HG02678 (cell line): Measurements from ENCODE around the gene NSD2.
"Not testable (repeated sequence)": the region's sequence is repeated elsewhere in the genome, so short reads cannot be mapped to it uniquely, and the experiment has no call there.

Source experiments
- ATAC-seq: cut with Tn5 transposase; IDR thresholded peaks from one replicate; pipeline ENCODE4 v1.9.1; 2021; ENCODE audit warnings: mild to moderate bottlenecking, moderate library complexity; ENCODE audit not compliant: unreplicated experiment

Gene NSD2

GRCh38 chr4:1870578-1871443, at the start of gene NSD2:
TSS of gene NSD2 (plus strand) at chr4:1871393. CDS start at chr4:1900655, 29,262 bp downstream.
- peak; percentile 65 for ATAC-seq

- ATAC-seq, result no peak
Observed at GRCh38 chr4:1821679-1822567, 49.3 kb upstream of the NSD2 start.

- no peak for ATAC-seq
Observed at GRCh38 chr4:1822568-1823544, 48.3 kb upstream of the NSD2 start.

GRCh38 chr4:1823545-1823932, 47.7 kb upstream of the NSD2 start:
- ATAC-seq, result no peak

- ATAC-seq, result no peak
Observed at GRCh38 chr4:1824746-1825145, 46.4 kb upstream of the NSD2 start.

- ATAC-seq, result no peak
Observed at GRCh38 chr4:1825326-1825725, 45.9 kb upstream of the NSD2 start.

GRCh38 chr4:1826531-1827350, 44.5 kb upstream of the NSD2 start:
- no peak for ATAC-seq

GRCh38 chr4:1830234-1830633, 41.0 kb upstream of the NSD2 start:
- ATAC-seq, result no peak

GRCh38 chr4:1830642-1831228, 40.5 kb upstream of the NSD2 start:
- ATAC-seq, result no peak

GRCh38 chr4:1831331-1831730, 39.9 kb upstream of the NSD2 start:
- ATAC-seq, result no peak

GRCh38 chr4:1832690-1833089, 38.5 kb upstream of the NSD2 start:
- no peak for ATAC-seq

GRCh38 chr4:1833307-1834046, 37.7 kb upstream of the NSD2 start:
- no peak for ATAC-seq

- ATAC-seq, result peak; percentile 63
Observed at GRCh38 chr4:1834047-1834775, 37.0 kb upstream of the NSD2 start.

- ATAC-seq, result not testable (repeated sequence)
Observed at GRCh38 chr4:1835836-1836235, 35.4 kb upstream of the NSD2 start.

- ATAC-seq, result no peak
Observed at GRCh38 chr4:1836650-1837049, 34.5 kb upstream of the NSD2 start.

- no peak for ATAC-seq
Observed at GRCh38 chr4:1837069-1837468, 34.1 kb upstream of the NSD2 start.

GRCh38 chr4:1839282-1839681, 31.9 kb upstream of the NSD2 start:
- ATAC-seq, result no peak
